NCI-H226 (cell line): ENCODE measurements around the gene GSTO1.

Experiments
- DNase-seq: peaks from one replicate; pipeline ENCODE4 v3.0.0-alpha.2; 2015

Gene GSTO1

DNA sequence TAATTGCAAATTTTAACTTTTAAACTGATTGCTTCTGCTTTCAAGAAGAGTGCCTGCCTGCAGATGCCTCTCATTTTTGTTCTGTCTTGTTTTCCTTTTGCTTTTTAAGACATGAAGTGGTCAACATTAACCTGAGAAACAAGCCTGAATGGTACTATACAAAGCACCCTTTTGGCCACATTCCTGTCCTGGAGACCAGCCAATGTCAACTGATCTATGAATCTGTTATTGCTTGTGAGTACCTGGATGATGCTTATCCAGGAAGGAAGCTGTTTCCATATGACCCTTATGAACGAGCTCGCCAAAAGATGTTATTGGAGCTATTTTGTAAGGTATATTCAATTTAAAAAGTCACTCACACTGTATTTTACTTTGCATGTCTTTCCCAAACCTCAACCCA lies 23.1 kb downstream of the GSTO1 start:
- no peak for DNase-seq

DNA sequence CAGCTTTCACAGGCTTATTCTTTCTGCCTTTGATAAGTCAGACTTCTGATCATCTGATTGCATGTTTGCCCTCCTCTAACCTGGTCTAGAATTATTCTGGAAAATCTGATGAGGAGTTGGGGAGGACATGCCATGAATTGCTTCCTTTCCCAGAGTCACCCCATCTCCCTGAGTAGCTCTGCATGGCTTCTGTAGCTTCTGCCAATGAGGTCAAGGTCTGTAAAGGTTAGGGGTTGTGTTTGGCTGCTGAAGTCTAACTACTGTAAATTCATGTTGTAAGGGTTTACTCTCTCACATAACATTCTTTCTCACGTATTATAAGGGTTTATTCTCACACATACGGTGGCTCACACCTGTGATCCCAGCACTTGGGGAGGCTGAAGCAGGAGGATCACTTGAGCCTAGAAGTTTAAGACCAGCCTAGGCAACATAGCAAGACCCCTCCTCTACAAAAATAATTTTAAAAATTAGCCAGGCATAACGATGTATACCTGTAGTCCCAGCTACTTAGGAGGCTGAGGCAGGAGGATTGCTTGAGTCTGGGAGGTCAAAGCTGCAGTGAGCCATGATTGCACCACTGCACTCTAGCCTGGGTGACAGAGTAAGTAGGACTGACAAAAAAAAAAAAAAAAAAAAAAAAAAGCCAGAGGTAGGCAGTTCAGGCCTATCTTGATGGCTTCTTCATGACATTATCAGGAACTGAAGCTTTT lies 25.0 kb downstream of the GSTO1 start:
- no peak for DNase-seq

DNA sequence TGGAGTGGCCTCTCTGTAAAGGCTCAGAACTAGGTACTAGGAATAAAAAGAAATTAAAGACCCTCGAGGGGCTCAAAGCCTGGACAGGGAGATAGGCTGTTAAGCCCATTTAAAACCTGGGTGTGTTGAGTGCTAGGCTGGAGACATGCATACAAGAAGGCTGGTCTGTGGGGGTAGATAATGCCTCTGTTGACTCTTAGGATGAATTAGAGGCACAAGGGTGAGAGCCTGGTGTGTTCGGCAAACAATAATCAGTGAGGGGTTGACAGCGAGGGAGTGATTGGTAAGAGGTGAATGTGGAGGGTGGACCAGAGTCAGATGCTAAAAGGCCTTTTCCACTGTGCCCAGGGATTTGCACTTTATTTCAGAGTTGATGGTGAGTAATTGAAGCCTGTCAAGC lies 27.0 kb downstream of the GSTO1 start:
- DNase-seq: no peak

DNA sequence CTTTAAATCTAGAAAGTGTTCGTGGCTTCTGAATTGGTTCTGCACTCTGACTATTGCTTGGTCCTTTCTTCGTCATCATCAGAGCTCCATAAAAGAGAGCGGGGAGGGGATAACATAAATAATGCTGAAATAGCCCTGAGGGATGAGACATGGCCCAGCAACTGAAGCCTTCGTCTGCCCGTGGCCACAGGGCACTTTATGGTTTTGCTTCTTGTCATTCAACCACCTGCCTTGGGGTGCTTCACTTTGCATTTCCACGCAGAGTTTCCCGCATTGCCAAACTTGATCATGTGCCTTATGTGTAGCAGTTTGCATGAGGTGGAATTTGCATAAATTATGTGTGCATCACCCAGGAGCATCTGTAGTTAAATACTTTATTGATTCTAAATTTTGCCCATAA lies 30.2 kb downstream of the GSTO1 start:
- DNase-seq: no peak

DNA sequence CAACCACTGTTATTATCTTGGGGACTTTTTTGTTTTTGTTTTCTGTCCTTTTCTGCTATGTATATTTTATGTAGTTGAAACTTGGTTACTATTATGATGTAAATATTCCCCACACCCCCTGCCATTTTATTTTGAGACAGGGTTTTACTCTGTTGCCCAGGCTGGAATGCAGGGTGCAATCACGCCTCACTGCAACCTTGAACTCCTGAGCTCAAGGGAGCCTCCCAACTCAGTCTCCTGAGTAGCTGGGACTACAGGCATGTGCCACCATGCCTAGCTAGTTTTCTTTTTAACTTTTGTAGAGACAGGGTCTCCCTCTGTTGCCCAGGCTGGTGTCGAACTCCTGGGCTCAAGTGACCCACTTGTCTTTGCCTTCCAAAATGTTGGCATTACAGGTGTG lies 32.2 kb downstream of the GSTO1 start:
- DNase-seq: no peak

DNA sequence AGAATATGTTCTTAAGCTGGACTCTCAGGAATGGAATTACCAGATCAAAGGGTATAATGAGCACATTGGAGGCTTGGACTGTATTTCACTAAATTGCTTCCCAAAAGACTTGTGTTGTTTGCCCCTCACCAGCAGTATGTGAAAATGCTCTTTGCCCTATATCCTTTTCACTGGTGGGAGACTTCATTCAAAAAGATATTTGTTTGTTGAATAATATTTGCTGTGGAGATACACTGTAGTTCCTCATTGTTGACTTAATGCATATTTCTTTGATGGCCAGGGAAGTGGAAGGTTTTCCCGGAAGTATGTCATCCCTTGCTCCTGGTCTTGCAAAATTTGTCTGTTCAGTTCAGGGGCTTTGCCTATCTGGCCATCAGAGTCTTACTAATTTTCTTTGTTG lies 33.7 kb downstream of the GSTO1 start:
- DNase-seq: no peak

DNA sequence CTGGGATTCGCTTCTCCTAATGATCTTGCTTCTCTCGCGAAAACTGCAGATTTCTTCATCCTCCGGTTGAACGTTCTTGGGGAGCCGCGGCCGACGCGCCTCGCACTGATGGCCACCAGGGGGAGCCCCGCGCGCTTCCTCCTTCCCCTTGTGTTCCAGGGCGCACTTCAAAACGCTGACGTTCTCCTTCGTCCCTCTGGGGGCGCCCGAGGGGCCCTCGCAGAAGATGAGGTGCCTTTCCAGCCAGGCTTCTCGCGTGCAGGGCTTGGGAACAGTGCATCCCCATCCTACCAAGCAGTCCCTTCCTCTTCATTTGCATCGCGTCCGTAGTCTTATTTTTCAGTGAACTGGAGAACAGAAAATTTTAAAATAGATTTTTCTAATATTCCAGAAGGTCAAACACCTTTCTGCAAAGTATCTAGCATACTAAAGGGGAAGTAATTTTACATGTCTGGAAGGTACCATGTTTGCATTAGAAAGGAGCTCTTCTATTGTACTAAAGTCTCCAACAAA lies 36.8 kb downstream of the GSTO1 start:
- DNase-seq: peak; percentile 82

DNA sequence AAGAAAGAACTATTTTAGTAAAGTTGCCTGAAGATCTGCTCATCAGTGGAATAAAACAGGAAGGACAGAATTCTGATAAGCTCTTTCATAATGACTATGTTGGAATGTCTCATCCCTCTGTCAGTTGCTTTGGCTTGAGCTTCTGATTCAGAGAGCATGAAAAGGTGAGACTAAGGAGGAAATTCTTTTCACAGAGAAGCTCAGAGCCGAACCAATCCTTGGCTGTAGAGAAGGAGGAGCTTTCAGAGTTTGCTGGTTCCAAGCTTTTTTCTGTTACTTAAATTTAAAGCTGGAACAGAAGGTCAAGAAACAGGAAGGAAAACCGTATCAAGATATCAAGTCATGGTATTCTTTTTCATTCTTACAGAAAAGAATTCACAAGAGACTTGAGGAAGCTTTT lies 38.3 kb downstream of the GSTO1 start:
- DNase-seq: peak; percentile 90

DNA sequence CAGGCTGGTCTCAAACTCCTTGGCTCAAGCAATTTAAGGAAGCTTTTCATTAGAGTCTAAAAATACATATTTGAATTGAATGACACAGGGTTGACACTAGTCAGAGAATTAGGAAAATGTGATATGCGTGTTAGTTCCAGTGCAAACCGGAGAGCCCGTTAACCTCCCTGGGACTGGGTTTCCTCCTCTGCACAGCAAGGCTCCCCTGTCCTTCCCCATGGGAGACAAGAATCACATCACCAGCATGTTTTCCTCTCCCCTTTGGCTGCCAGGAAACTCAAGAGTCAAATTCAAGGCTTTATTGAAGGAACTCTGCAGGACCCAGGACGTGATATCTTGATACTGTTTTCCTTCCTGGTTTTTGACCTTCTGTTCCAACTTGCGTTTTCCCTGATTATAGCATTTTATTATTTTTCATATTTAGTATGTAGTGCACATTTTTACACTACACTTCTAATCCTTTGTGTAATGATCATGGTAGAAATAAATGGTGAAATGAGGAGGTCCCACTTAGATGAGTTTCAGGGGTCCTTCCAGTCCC lies 39.2 kb downstream of the GSTO1 start:
- no peak for DNase-seq

DNA sequence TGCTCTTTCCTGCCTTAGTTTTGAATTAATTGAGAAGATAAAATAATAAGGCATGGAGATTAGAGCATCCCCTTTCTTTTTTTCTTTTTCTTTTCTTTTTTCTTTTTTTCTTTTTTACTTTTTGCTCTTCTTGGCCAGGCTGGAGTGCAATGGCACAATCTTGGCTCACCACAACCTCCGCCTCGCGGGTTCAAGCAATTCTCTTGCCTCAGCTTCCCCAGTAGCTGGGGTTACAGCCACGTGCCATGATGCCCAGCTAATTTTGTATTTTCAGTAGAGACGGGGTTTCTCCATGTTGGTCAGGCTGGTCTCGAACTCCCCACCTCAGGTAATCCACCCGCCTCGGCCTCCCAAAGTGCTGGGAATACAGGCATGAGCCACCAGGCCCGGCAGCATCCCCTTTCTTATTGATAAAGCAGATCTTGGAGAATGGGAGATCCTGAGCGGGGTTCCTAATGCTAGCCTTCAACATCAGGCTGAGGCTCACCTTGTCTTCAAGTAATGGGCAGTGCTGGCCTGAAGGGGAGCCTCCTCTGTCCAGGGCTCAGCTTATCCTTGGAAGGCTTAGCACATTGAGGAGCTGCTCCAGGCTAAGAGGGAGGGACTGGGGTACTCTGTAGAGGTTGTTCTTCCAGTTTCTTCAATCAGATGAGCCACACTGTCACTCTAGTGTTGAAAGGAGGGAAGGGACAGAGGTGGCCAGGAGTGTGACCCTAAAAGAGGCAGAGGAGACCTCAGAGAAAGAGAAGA lies 42.2 kb downstream of the GSTO1 start:
- no peak for DNase-seq

DNA sequence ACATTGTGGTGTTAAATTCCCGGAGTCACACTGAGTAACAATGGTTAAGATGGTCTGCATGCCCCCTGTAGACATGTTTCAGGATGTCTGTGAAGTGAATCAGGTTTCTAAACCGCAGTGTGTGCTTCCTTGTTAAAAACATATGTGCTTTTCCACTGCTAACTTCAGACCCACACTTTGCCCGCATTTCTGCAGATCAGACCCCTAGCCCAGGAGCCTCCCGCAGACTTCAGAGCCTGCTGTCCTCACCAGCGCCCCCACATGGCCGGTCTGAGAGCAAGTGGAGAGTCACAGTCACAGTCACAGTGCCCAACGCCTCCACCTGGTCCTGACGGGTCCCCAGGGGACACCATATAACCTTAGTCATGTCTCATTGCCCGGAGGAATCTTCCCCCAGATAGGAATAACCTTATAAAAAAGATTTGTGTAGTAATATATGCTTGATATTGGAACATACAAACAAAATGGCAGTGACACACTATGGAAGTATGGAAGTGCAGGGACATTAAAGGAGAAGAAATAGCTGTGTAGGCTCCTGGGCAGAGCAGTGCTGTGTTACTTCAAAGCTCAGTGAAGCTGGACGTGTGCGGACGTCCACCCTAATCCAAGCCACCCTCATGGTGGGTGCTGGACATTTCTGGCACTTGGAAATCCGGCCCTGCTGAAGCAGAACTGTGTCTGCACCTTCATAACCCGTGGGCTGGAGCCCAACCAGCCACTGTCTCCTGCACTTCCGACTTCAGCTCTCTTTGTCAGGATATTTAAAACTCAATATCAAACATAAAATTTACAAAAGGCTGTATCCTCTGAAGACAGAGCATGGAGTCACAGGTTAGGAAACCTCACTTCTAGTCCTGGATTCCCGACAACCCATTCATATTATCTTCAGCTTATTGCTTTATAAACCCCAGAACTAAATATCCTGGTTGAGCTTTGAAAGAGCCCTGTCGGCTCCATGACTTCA lies 43.3 kb downstream of the GSTO1 start:
- DNase-seq: no peak

DNA sequence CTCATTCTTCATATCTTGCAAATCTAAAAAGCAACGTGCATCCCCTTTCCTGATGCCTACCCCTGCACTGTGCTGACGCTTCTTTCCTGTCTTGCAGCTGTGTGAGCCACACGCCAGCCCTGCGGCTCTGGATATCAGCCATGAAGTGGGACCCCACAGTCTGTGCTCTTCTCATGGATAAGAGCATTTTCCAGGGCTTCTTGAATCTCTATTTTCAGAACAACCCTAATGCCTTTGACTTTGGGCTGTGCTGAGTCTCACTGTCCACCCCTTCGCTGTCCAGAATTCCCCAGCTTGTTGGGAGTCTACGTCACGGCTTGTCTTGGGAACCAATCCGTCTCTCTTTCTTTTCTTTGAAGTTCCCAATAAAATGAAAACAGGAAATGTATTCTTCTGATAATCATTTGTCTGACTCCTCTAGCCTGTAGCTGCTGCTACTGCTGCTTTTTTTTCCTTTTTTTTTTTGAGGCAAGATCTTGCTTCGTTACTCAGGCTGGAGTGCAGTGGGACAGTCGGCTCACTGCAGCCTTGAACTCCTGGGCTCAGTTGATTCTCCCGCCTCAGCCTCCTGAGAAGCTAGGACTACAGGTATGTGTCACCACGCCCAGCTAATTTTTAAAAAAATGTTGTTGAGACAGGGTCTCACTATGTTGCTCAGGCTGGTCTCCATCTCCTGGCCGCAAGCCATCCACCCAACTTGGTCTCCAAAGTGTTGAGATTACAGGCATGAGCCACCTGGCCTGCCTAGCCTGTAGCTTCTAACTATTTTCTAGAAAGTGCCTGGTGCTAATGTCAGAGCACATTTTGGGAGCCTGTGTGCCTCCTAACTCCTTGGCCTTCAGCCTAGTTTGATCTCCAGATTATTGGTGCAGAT lies 44.6 kb downstream of the GSTO1 start:
- no peak for DNase-seq

DNA sequence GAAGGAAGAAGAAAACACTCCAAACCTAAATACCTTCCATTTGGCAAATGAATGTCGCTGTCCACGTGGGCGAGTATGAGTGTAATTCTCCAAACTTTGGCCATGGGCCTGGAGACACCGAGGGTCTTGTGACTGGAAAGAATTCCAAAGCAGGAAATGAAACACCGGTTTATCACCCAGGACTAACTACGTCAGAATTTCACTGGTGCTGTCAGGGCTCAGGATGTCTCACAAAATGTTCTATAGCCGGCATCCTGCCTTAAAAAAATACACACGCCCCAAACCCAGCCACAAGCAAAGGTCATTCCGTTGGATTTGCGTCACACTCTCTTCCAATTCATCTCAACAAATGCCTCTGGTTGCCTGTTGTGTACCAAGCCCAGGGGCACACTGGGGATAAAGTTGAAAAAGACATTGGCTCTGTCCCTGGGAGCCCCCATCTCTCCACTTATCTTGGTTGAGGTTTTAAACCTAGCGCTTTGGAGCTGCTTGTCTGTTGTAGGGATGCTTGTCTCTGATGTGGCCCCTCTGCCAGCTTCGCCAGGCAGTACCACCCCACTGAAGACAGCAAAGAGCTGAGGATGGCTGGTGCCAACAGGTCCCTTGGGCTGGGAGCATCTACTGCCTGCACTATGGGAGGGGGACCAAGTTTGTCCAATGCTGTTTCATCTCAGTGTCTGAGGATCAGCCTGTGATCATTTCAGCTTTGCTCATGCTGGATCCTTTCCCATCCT lies 45.5 kb downstream of the GSTO1 start:
- DNase-seq: peak; percentile 90

DNA sequence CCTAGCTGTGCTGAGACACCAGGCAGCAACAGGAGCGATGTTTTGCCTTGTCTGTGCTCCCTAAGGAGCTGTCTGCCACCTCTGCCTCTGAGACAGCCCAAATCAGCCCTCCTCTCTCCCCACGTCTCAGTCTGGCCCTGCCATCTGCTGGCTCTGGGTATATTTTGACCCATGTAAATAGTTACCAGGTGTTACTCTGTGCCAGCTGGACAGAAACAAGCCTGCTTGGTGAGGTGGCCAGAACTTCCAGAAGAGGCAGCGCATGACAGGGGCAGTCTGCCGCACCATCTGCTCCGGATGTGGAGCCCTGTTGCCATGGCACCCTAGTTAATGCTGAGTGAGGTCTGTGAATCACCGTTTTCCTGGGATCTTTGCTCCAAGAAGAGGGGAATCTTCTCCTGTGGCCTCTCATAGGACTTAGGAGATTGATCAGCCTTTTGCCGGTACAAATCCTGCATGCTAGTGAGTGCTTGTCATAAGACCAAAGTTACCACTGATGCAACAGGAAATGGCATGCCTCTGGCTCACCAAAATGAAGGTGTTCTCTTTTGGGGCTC lies 46.1 kb downstream of the GSTO1 start:
- DNase-seq: peak; percentile 93

DNA sequence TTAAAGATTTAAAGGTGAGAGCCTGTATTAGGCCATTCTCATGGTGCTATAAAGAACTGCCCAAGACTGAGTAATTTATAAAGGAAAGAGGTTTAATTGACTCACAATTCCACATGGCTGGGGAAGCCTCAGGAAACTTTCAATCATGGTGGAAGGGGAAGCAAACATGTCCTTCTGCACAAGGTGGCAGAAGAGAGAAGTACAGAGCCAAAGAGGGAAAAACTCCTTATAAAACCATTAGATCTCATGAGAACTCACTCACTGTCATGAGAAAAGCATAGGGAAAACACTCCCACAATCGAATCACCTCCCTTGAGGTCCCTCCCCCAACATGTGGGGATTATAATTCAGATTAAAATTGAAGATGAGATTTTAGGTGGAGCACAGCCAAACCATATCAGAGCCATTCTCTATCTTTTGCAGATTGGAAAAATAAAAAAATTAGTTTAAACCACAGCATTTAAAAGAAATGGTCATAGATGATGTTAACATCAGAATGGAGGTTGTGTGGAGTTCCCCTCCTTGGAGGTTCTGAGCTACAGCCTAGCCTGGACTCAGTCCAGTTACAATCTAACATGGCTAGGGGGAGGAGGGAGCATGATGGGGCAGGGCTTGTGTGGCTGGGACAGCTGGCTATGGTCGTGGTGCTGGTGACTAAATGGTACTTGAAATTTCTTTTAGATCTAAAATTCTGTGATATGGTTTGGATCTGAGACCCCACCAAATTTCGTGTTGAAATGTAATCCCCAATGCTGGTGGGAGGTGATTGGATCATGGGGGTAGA lies 47.4 kb downstream of the GSTO1 start:
- DNase-seq: no peak

DNA sequence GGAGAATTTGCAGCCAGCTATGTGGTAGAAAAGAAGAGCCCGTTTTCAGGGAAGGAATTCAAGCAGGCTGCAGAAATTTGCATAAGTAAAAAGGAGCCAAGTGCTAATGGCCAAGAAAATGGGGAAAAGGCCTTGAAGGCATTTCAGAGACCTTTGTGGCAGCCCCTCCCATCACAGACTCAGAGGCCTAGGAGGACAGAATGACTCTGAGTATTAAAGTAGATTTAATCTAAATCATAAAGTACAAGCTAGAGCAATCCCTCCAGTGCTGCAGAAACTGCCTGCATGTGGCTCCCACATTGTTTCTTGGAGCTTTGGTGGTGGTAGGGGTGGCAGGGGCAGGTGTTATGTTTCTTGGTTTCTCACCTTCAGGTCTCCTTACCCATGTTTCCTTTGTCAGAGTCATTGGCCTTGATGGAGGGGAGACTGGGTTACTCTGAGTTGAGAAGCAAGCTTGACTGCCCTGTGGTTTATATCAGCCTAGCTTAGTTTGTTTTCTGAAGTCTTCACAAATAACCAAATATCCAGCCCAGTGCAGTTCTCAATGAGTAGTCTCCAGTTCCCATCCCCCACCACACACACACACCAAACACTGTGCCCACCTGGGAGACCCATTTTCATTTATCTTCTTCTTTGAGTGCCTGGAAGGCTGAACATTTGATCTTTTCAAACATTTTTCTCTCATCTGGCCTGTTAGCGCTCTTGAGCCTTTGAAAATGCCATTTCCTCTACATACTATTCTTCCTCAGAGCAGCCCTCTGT lies 49.1 kb downstream of the GSTO1 start:
- DNase-seq: no peak

DNA sequence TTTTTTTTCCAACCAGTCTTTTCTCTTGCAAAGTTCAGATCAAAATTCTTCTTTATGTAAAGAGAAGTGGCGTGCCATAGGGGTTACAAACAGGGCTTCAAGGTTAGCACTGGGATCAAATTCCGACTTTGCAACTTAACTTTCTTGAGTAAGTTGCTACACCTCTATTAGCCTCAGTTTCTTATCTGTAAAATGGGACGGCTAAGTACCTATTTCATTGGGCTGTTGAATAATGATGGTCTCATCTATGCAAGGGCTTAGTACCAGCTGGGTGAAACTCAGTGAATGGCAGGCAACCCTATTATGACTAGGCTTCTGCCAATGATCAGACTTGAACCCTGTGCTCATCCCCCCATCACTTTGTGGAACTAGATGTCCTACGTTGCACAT lies 49.7 kb downstream of the GSTO1 start:
- DNase-seq: no peak

DNA sequence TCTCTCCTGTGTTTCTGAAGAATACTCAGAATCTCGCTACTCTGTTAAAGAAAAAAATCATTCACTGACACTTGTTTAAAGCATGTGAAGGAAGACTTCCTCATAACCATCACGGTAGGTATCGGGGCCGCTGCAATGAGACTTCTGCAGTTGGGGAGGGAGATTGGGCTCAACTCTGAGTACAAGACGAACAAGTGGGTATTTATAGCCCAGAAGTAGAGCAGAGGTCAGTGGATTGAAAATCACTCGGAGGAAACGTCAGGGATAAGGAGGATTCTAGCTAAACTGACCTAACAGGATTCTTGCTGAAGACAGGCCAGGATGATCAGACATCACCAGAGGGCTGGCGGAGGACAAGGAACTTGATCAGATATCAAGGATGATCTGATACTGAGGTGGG lies 50.2 kb downstream of the GSTO1 start:
- DNase-seq: no peak

DNA sequence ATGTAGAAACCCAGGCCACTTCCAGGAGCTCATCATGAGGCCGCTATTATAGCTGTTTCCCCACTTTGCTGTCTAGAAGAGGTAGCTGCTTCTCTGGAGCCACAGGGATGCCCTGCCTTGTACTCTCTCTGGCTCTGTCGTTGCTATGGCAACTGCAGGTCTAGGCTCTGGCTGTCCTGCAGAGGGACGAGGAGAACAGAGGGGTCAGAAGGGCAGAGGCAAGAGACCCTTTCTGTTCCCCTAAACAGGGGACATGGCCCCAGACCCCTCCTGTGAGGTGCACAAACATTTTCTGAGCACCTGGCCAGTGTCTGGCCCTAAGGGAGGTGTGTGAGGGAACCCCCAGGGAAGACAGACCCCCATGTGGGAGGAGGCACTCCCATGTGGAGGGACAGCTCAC lies 52.2 kb downstream of the GSTO1 start:
- no peak for DNase-seq
